ENCODE results near the gene CCDC178.
"Not testable (repeated sequence)": the region's sequence is repeated elsewhere in the genome, so short reads cannot be mapped to it uniquely, and the experiment has no call there.

CCDC178 gene

DNA sequence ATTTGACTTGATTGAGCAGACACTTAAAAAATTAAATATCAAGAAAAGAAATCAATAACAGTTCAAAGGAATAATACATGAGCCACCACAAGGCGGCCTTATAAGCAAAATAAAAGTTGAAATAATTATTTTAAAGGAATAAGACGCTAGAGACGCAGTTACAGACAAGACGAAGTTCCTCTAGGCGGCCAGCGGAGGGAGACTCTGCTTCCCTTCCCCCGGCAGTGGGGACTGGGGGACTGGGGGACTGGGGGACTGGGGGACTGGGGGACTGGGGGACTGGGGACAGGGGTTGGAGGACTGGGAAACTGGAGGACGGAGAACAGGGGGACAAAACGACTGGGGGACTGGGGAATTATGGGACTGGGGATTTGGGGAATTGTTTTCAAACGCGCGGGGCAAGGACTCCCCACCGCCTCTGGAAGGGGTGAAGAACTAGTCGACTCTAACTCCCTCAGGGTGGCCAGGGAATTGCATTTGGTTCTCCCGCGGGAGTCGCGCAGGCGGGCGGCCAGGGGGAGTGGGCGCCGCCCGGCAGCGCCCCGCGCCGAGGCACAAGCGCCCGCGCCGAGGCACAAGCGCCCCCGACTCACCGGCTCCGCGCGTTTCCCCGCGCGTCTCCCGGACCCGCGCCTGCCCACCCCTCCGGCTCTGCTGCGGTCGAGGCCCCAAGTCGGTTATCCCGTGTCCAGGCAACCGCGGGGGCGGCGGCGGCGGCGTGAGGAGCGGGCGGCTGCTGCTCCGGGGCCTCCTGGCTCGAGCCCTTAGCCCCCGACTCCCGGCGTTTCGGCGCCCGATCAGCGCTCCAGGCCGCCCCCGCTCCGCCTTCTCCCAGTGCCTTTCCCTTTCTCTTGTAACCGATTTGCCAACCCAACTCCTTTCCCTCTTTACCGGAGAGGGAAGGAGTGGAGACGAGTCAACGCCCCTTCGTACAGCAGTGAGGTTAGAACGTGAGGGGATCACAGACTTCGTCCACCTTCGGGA is at the start of gene CCDC178:
Gene CCDC178, minus strand, starts transcription at position 662 of the 984 bp plus-strand sequence. CDS start 28,633 bp downstream, outside the sequence.
- no peak for DNase-seq (ENCODE audit: low read depth in 2 of 2)

DNA sequence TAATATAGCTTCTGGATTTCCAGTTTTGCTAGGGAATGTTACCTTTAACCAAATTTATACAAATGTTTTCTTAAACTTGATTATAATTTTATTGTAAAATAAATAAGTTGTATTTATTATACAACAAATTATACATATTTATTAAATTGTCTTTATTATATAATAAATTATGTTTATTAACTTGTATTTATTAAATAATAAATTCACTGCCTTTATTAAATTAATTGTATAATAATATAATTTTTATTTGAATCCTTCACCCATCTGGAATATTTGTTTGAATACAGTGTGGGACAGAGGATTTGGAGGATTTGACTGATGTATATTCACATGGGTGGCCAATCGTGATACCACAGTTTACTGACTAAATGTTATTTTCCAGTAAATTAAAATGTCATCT is 43.4 kb upstream of the CCDC178 start:
- no peak for DNase-seq (ENCODE audit: low read depth in 2 of 2)

DNA sequence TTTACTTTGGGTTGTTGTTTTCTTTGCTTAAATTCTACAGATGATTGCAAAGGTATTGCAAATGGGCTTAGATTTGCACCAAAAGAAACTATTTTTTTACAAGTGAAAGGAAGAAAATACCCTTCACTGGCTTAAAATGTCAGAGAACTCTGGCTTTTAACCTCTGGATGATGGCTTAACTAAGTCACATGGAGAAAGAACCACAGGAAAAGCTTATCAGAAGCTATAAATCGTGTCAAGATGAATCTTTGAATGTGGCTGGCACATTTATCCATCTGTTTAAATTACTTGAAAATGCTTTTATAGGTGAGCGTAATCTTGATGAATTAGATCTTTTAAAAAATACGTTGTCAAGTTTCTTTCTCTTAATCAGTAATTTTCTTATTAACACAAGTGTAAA is 32.0 kb upstream of the CCDC178 start:
- no peak for DNase-seq (ENCODE audit: low read depth in 2 of 2)

DNA sequence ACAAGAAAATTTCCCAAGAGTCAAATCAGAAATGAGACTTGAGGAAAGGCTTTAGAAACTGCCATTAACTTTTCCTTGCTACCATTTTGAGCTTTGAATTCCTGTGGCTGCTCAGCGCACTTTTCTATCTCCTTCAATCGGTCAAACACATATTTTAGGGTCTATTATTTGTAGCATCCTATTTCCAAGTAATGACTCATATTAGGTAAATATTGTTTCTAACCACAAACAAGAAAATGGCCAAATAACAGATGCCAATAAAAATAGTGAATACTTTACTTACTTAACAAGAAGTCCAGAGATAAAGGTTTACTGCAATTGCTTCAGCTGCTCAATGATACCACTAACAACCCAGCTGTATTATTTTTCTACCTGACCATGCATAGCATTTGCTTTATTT is 29.7 kb upstream of the CCDC178 start:
- DNase-seq (ENCODE audit: low read depth in 2 of 2) = no peak

DNA sequence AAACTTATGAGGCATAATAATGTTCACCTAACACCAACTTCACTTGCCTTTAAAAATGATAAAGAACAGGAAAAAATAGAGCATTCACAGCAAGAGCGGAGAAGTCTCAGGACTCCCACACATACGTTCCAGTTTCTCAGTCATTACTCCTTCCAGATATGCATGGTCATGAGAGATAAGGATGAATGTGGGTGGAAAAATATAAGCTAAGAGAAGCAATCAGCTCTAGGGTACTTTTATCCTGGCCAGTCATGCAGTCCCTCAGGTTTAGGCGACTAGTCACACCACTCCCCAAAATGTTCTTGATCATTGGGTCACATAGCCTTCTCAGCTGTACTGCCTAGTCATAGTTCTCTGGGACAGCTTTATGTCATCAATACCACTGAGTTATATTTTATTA is 29.2 kb upstream of the CCDC178 start:
- DNase-seq (ENCODE audit: low read depth in 2 of 2) = no peak

DNA sequence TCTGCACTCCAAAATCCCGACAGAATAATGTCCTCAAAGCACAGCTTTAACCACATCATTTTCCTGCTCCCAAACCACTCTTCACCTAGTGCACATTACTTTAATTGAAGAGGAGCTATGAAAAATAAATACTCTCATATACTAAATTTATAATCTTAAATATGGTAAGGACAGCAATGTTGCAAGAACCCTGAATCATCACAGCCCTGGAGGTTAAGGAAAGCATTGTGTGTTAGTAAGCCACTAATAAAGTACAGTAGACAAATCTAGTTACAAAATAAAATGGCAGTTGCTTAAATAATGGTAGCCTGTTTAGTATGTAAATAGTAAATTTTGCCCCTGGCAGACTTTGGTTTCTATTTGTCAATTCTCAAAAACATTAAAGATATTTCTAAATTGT is 27.0 kb upstream of the CCDC178 start:
- no peak for DNase-seq (ENCODE audit: low read depth in 2 of 2)

DNA sequence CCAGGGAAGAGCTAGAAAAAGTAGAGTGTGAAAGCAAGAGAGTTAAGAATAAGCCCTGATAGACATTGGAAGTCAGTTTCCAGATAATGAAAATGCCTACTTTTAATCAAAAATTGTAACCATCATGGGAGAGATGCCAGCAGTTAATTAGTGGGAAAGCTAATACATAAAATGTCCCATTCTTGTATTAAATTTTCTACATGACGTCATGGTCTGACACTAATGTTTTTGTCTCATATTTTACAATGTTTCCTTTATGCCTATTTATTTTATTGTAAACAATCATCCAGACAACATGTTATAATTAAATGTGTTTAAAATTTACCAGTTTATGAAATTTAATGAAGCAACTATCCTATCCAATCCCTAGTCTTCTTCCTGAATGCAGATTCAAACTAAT is 26.3 kb upstream of the CCDC178 start:
- no peak for DNase-seq (ENCODE audit: low read depth in 2 of 2)

DNA sequence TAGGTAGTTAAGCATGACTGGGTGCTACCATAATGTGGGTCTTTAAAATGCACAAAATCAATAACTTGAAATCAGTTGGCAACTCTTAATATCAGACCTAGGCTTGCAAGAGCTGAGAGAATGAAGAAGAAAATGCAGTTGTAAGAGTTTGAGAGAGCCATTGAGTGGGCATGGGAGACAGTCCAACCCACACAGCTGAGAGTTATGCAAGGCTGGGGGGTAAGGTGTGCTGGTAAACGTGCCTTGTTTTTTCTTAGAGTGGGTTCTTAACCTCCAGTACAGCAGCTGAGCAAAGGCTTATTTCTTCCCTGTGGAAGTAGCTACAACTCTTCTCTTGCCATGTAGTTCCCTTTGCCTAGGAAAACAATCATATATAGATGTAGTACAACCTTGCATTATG is 20.2 kb upstream of the CCDC178 start:
- DNase-seq (ENCODE audit: low read depth in 2 of 2) = no peak

DNA sequence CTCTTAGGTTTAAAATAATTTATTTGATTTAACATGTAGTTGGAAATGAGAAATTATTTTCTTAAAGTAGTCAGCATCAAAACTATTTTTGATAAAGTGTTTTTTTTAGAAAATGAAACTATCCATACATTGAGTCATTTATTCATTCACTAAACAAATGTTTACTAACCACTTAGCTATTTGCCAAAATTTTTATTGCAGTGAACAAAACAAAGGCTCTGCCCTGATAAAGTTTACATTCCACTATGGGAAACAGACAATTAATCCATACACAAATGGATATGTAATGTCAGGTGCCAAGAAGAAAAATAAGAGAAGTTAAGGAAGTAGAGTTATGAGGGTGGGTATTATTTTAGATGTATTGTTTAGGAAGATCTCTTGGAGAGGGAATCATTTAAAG is 19.1 kb upstream of the CCDC178 start:
- no peak for DNase-seq (ENCODE audit: low read depth in 2 of 2)

GRCh38 chr18:33446604-33447003 is 6.1 kb upstream of the CCDC178 start:
- DNase-seq (ENCODE audit: low read depth in 2 of 2) = no peak

DNA sequence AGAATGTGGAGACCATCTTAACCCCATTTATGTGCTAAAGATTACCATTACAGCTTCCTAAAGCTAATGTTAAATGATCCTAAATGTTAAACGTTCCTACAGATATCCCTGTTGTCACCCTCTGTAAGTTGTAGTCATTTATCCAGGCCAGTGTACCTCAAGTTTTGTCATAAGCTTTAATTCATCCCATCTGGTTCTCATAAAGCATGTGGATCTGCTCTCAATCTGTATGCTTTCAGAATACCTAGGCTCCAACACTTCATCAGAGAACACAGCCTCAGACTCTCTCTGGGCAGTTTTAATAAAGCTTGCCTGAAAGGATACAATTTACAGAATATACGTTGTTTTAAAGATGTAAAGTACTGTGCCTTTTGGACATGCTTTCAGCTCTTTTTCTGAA is 4.2 kb upstream of the CCDC178 start:
- no peak for DNase-seq (ENCODE audit: low read depth in 2 of 2)

DNA sequence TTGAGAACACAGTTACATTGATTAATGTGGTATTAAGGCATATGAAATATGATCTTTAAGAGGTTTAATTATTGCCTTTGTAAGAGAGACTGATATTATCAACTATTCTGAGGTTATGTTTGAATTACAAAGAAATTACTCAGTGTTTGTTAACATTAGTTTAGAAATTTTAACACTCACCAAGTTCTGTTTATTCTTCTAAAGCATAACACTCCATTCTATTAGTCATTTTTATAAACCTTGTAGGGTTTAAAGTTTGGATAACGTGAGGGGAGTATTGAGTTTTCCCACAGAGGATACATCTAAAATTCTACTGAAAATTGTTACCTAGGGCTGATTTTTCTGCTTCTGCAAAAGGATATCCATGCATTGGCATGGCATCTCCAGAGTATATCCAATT is 7.7 kb downstream of the CCDC178 start:
- no peak for DNase-seq (ENCODE audit: low read depth in 2 of 2)

GRCh38 chr18:33427549-33427948 is 13.0 kb downstream of the CCDC178 start:
- no peak for DNase-seq (ENCODE audit: low read depth in 2 of 2)

DNA sequence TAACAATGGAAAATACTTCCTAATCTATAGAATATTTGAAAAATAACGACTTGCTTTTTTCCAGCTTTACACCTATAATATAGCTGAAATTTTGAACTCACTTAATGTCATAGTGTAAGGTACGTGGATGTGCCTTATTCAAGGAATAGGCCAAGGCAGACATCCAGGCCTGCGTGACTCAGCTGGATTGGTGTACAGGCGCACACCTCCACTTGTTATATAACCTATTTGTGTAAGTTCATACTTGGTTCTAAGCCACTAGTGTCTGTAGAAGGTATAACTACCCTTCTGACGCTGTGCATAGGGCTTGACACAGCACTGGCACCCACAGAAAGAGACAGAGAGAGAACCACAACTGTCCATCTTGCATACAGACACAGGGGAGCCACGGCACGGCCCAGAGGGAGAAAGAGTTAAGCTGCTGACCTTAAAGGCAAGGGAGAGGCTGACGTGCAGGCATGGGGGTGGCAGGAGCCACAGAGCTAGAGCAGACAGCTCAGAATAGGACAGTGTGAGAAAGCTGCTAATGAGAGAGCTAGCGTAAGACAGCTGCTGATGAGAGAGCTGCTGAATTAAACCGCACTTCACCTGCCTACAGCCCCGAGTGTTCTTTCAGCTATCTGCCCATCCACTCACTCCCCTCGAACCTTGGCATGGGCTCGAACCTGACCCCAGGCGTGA is 16.1 kb downstream of the CCDC178 start:
- DNase-seq (ENCODE audit: low read depth in 2 of 2) = no peak

- DNase-seq (ENCODE audit: low read depth in 2 of 2) = no peak
Measured at GRCh38 chr18:33421225-33421624, 19.3 kb downstream of the CCDC178 start.

- no peak for DNase-seq (ENCODE audit: low read depth in 2 of 2)
Measured at GRCh38 chr18:33404244-33404873, 36.2 kb downstream of the CCDC178 start.

DNA sequence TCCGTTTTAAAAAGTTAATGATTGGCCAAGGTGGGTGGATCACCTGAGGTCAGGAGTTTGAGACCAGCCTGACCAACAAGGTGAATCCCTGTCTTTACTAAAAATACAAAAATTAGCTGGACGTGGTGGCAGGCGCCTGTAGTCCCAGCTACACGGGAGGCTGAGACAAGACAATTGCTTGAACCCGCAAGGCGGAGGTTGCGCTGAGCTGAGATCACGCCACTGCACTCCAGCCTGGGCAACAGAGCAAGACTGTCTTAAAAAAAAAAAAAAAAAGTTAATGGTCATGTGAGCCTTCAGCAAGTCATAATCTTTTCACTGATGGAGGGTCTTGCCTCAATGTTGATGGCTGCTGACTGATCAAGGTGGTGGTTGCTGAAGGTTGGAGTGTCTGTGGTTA is 41.6 kb downstream of the CCDC178 start:
- not testable (repeated sequence) for DNase-seq (ENCODE audit: low read depth in 2 of 2)

GRCh38 chr18:33375829-33376228 is 64.7 kb downstream of the CCDC178 start:
- DNase-seq (ENCODE audit: low read depth in 2 of 2) = no peak

- DNase-seq (ENCODE audit: low read depth in 2 of 2) = no peak
Measured at GRCh38 chr18:33372442-33372841, 68.1 kb downstream of the CCDC178 start.

GRCh38 chr18:33369711-33370449 is 70.6 kb downstream of the CCDC178 start:
- no peak for DNase-seq (ENCODE audit: low read depth in 2 of 2)

GRCh38 chr18:33356735-33357134 is 83.8 kb downstream of the CCDC178 start:
- no peak for DNase-seq (ENCODE audit: low read depth in 2 of 2)

DNA sequence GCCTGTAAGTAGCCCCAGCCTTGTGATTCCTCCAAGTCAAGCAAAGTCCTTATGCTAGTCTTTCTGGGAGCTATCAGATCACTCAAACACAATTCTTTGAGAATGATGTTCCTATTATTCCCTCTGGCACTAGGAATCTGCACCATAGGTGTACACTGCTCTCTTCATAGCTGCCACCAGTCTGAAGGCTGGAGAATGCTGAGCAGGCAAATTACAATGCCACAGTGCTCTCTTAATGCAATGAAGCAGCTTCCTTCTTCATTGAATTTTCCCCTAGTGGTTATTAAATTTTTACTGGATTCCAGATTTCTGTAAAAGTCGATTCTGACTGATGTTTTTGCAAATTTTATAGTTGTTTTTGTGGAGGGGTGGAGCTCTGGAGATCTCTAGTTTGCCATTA is 84.8 kb downstream of the CCDC178 start:
- DNase-seq (ENCODE audit: low read depth in 2 of 2) = no peak

Measured in stimulated activated CD8-positive, alpha-beta memory T cell treated with anti-CD3 and anti-CD28 coated beads, Interleukin-7, amount 100 ng/mL, for 1 hour (primary cell).